BJ (cell line): ENCODE results near the gene CD101. TPM values are rescaled to one million over a fixed set of nuclear protein-coding genes. Genes with fewer than 3 reads are reported as not detected.

Source experiments
- CTCF ChIA-PET: fragments of 350-600 bp; formaldehyde crosslinking; extraction: SDS; loops from one replicate; lab custom pipeline; 2021; ENCODE audit warnings: antibody characterized with exemption, inconsistent platforms; lab: Yijun Ruan, JAX
- POLR2A ChIA-PET: fragments of 300-600 bp; sonication (Branson Sonifier 250); formaldehyde crosslinking; extraction: SDS; loops from one replicate; lab custom pipeline; 2021; ENCODE audit warnings: antibody characterized with exemption; lab: Charles Lee
- DNase-seq: peaks from one replicate; pipeline ENCODE4 v3.0.0-alpha.2; 2011; ENCODE audit warnings: low read depth
- H3K27me3 ChIP-seq: 2 replicates; pipeline ENCODE4 v1.6.0; 2011; ENCODE audit warnings: low read length; ENCODE audit not compliant: control insufficient read depth, insufficient read depth
- H3K36me3 ChIP-seq: 2 replicates; pipeline ENCODE4 v1.5.1; 2011; ENCODE audit warnings: low read length; ENCODE audit not compliant: control insufficient read depth, insufficient read depth
- H3K4me3 ChIP-seq: 2 replicates; pipeline ENCODE4 v1.5.1; 2011; ENCODE audit warnings: low read depth, mild to moderate bottlenecking, control low read depth, low read length
- polyA plus RNA-seq: library from polyadenylated mRNA; depleted of rRNA; stranded (reverse); fragments of >200 nt; gene quantifications from 2 replicates; pipeline ENCODE4 v1.2.3, GENCODE V29; 2011
- TF ChIP-seq, protein P1 (sequence below): IDR thresholded peaks from 2 replicates; pipeline ENCODE4 v1.5.1; 2011; ENCODE audit warnings: low read depth, mild to moderate bottlenecking, control low read depth, inconsistent platforms, low read length, moderate library complexity; ENCODE audit not compliant: insufficient read depth

Gene CD101
- polyA plus RNA-seq, 1 experiment = 0.12 TPM

DNA sequence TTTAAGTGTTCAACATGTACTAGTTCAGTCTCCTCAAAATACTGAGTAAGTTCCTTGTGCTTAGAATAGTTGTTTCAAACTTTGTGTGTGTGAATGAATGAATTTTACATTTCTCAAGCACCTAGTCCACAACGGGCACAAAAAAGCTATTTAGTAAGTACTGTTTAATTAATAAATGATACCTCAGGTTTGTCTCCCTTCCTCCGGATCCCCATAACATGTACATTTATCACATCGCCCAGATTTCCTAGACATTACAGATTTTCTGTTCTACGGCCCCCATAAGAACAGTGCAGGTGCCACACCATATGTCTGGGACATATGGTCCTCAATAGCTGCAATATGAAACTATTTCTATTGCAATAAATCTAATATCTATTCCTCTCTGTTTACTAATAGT is 57.2 kb downstream of the CD101 start:
- Histone ChIP-seq H3K4me3 (no peak overlapping the region), H3K27me3 (no peaks in the 10 kb centered on the region), H3K36me3 (no peaks in the 10 kb centered on the region)
- TF ChIP-seq, protein P1, sequence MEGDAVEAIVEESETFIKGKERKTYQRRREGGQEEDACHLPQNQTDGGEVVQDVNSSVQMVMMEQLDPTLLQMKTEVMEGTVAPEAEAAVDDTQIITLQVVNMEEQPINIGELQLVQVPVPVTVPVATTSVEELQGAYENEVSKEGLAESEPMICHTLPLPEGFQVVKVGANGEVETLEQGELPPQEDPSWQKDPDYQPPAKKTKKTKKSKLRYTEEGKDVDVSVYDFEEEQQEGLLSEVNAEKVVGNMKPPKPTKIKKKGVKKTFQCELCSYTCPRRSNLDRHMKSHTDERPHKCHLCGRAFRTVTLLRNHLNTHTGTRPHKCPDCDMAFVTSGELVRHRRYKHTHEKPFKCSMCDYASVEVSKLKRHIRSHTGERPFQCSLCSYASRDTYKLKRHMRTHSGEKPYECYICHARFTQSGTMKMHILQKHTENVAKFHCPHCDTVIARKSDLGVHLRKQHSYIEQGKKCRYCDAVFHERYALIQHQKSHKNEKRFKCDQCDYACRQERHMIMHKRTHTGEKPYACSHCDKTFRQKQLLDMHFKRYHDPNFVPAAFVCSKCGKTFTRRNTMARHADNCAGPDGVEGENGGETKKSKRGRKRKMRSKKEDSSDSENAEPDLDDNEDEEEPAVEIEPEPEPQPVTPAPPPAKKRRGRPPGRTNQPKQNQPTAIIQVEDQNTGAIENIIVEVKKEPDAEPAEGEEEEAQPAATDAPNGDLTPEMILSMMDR = no peak
- no peak for DNase-seq
- ChIA-PET CTCF (interaction anchor here (1.9 to 3.6 kb wide), 2 partner anchors 321 to 334 kb away, joined by 6 to 33 read pairs; no protein-coding TSS in a partner anchor), POLR2A (no interaction called here)

DNA sequence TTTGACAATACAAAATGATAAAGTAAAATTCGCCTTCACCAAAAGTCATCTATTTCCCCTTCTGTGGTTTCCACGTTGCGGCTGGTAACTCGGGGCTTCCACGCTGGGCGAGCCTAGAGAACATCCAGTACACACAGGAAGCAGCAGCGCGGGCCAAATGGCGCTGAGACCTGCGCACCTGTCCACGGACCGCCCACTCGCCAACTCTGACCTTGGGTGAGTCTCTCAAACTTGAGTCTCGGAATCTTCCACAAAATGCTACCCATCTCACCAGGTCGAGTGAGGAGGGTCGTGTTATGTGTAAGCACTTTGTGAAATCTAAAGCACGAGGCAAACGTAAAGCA is 57.7 kb downstream of the CD101 start:
- peak overlapping the region; percentile 78 for H3K4me3 ChIP-seq

DNA sequence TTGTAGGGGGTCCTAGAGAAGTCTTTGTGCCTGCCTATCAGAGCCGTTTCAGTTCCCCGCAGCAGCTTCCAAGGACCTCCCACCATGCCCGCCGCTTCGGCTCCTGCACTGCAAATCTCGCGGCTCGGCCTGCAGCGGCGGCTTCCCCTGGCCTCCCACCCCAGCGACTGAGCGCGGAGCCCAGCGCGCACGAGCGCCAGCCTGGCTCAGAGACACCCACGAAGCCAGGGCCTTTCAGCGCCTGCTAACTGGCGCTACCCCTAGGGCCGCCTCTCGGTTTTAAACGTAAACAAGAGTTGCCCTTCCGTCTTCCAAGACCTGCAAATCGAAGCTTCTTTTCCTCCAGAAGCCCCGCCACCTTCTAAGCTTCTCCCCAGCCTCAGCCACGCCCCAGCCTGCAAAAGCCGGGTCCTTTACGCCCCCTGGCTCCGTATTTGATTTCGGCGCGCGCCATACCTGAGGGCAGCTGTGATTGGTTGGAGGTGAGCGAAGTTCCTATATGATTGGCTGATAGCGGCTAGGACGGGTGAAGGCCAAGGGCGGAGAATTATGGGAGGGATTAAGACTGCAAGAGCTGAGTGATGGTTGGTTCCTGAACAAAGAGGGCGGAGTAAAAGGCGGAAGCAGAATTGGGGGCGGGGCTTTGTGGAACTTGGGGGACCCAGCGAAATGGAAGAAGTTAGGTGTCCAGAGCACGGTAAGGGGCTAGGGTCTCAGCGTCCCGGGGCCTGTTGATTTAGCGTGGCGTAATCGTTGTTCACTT is 58.3 kb downstream of the CD101 start, which contains the start of gene TTF2:
TSS of gene TTF2 (plus strand) at position 649 of the 763 bp plus-strand sequence. CDS start at position 670, 21 bp downstream.
- CTCF ChIA-PET = interaction anchor here (0.7 to 2.2 kb wide), 10 partner anchors 12 to 475 kb away, joined by 3 to 17 read pairs (median 5); no protein-coding TSS in a partner anchor
- POLR2A ChIA-PET = no interaction called here
- peak within 1 kb of the TSS; percentile 78 for H3K4me3 ChIP-seq

More for the DNA sequence above, 57.7 kb downstream of the CD101 start:
- no peak for DNase-seq
- ChIA-PET CTCF (interaction anchor here (1.3 to 2.1 kb wide), 4 partner anchors 34 to 225 kb away, joined by 4 to 17 read pairs (median 8); no protein-coding TSS in a partner anchor), POLR2A (no interaction called here)
- no peaks in the 10 kb centered on the region for H3K27me3 ChIP-seq
- no peaks in the 10 kb centered on the region for H3K36me3 ChIP-seq
- TF ChIP-seq, protein P1 = no peak

DNA sequence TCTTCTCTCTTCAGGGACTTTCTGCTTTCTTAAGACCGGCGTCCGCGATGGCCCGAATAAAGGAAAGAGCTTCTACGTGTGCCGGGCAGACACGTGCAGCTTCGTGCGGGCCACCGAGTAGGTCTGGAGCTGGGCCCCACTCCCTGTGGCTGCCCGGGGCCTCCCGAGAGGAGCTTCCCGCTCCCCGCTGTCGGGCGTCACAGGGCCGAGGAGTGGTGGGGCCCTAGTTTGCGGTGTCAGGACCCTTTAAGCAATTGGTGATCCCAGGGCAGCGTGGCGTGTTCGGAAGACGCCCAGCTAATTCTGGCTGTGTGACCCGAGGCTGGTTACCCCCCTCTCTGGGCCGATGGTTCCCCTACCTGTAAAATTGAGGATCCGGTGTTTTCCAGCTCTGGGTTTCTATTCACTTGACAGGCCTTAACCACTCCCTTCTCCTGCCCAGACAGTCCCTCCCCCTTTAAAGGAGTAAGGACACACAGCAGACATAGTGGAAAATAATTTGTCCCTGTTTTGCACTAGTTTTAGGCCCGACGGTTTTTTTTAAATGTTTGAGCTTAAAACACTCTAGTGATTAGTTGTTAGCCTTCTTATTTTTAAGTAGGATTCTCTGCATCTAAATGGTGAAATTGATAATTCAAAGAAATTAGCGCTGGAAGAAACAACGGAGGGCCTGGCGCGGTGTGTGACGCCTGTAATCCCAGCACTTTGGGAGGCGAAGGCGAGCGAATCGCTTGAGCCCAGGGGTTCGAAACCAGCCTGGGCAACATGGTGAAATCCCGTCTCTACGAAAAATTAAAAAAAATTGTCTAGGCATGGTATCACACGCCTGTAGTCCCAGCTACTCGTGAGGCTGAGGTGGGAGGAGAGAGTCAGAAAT is 59.1 kb downstream of the CD101 start:
- Histone ChIP-seq H3K36me3 (no peaks in the 10 kb centered on the region), H3K27me3 (no peaks in the 10 kb centered on the region), H3K4me3 (peak overlapping the region; percentile 78)
- TF ChIP-seq, protein P1 = no peak
- ChIA-PET POLR2A (no interaction called here), CTCF (interaction anchor here (0.7 to 2.2 kb wide), 10 partner anchors 11 to 474 kb away, joined by 3 to 17 read pairs (median 5); no protein-coding TSS in a partner anchor)
- DNase-seq = no peak

More for the DNA sequence above, 58.3 kb downstream of the CD101 start, which contains the start of gene TTF2:
- peak; percentile 93 for DNase-seq
- TF ChIP-seq, protein P1 = peak; percentile 29; the same call in 1 of the 2 replicates
- H3K36me3 ChIP-seq = no peaks in the 10 kb centered on the region
- H3K27me3 ChIP-seq = no peaks in the 10 kb centered on the region
